Fibroblast of mammary gland (primary cell): ENCODE measurements around the gene PYGO2.

Source experiments
- DNase-seq: peaks from one replicate; pipeline ENCODE4 v3.0.0-alpha.2; 2010; ENCODE audit warnings: low read depth
- H3K4me3 ChIP-seq: 2 replicates; pipeline ENCODE4 v1.5.1; 2011; ENCODE audit warnings: low read depth, mild to moderate bottlenecking, low read length, moderate library complexity; ENCODE audit not compliant: control insufficient read depth
- CTCF ChIP-seq: conservative IDR thresholded peaks from 2 replicates; pipeline ENCODE4 v1.5.1; 2011; ENCODE audit warnings: low read depth, low read length, inconsistent platforms; ENCODE audit not compliant: control insufficient read depth, insufficient read depth

The PYGO2 gene

GRCh38 chr1:154951901-154952657 lies 9.5 kb downstream of the PYGO2 start:
- DNase-seq: no peak
- H3K4me3 ChIP-seq: no peak overlapping the region
- TF ChIP-seq CTCF: no peak

GRCh38 chr1:154948079-154948478 lies 13.5 kb downstream of the PYGO2 start:
- H3K4me3 ChIP-seq: no peak overlapping the region
- no peak for DNase-seq
- TF ChIP-seq CTCF: no peak

DNA sequence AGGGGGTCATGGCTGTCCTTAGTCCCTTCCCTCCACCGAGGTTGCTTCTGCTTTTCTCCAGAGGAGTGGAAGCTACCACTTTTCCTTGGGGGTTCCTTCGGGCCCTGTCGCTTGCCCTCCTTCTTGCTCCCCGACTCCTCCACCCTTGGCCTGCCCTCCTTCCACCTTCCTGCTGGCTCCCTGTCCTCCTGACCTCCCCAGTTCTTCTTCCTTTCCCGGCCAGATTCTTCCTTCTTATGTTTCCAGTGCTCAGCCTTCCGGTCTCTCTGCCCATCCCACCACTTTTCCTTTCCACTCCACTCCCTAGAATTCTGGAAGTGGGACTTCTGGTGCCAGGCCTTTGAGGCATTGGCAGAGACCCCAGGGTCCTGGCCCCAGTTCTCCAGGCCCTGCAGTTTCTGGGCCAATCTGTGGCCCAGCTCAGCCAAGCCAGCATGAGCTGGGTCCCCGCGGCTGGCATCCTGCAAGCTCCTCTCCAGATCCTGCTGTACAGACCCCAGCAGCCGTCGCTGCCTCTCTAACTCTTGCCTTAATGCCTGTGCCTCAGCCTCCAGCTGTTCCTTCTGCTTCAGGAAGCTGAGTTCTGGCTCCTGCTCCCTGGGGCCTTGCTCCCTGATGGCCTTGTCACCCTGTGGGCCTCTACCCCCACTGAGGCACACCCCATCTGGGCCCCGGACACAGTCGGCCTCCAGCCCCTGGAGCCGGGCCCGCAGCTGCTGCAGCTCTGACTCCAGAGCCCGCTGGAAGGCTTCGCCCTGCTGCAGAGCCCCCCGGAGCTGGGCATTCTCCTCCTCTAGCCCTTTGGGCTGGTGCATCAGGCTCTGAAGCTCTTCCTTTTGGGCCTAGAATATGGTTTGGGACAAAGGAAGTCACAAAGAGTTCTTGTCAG lies 15.4 kb downstream of the PYGO2 start:
- no peak for TF ChIP-seq CTCF
- no peak for DNase-seq
- no peak overlapping the region for H3K4me3 ChIP-seq

DNA sequence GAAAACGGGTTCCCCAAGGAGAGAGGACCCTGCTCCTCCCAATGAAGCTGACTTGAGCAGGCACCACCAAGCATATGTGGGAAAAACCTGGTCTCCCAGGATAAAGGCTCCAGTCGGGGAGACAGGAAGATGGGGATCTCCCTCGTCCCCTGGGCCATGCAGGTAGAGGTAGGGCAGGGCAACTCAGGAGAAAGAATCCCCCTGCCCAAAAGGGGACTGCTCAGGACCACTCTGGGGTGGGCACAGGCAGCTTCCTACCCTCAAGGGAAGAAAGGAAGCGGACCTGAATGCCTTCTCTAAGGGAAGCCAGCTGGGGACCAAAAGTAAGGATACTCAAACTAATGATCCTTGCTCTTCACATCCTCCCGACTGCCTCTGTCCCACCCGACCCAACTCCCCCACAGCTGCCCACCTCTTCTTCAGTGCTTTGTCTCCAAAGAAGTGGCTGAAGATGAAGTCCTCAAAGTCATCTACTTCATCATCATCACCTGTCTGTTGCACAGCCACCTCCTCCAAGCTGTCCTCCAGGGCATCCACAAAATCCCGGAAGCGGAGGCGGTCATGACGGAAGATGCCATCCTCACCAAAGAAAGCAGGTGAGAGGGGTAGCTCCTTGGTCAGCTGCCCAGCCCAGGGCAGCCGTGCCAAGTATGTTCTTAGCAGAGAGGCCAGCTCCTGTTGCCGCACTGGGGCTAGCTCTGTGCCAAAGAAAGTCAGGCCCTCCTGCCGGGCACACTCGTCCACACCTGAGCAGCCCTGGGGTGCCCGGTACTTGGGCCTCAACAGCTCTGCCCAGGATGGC lies 16.2 kb downstream of the PYGO2 start:
- TF ChIP-seq CTCF: no peak
- H3K4me3 ChIP-seq: no peak overlapping the region
- no peak for DNase-seq

DNA sequence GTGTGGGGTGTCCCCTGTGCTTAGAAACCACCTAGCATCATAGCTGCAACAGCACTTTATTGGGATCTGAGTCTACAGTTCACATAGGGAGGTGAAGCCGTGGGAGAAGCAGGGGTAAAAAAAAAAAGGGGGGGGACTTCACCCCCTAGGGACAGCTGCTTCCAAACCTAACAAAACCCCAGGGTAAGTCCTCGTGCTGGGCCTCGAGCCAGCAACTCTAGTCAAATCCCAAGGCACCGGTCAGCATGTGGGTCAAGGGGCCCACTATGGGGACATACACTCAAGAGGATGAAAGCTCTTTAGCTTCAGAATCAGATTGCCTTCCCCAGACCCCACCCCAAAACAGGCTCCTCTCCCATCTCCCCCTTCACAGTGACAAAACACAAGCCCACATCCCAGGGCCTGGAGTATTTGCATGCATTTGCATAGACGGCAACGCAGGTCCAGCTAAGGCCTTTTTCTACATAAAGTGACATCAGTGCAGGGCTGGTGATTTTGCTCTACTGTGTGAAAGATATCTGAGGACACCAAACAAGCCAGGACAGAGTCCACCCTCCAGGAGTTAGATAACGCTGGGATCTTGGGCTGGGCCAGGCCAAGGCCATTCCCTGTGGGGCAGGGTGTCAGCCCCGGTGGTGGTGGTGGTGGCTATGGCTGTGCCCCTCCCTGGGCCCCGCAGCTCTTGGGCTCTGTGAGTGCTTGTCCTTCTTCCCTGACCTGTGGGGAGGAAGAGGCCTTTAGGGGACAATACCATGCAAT lies 17.0 kb downstream of the PYGO2 start:
- no peak for TF ChIP-seq CTCF
- no peak overlapping the region for H3K4me3 ChIP-seq
- no peak for DNase-seq
